Hepatocyte (in vitro differentiated cells): ENCODE results near the gene CSTF2T.

Experiments
- EZH2 ChIP-seq: fragments of 200-600 bp; sonication (generic); IDR thresholded peaks from 2 replicates; pipeline ENCODE4 v1.6.1; 2016; ENCODE audit warnings: antibody characterized with exemption, mild to moderate bottlenecking, borderline replicate concordance
- EZH2phosphoT487 ChIP-seq: fragments of 200-600 bp; sonication (generic); IDR thresholded peaks from one replicate; pipeline ENCODE4 v1.6.1; 2018; ENCODE audit warnings: antibody characterized with exemption, mild to moderate bottlenecking, low read depth, moderate library complexity; ENCODE audit not compliant: unreplicated experiment, severe bottlenecking
- TF ChIP-seq, protein P1 (sequence below): fragments of 200-600 bp; sonication (generic); IDR thresholded peaks from 2 replicates; pipeline ENCODE4 v1.5.1; 2016; ENCODE audit warnings: antibody characterized with exemption, mild to moderate bottlenecking; ENCODE audit not compliant: poor library complexity

- TF ChIP-seq, protein P1, sequence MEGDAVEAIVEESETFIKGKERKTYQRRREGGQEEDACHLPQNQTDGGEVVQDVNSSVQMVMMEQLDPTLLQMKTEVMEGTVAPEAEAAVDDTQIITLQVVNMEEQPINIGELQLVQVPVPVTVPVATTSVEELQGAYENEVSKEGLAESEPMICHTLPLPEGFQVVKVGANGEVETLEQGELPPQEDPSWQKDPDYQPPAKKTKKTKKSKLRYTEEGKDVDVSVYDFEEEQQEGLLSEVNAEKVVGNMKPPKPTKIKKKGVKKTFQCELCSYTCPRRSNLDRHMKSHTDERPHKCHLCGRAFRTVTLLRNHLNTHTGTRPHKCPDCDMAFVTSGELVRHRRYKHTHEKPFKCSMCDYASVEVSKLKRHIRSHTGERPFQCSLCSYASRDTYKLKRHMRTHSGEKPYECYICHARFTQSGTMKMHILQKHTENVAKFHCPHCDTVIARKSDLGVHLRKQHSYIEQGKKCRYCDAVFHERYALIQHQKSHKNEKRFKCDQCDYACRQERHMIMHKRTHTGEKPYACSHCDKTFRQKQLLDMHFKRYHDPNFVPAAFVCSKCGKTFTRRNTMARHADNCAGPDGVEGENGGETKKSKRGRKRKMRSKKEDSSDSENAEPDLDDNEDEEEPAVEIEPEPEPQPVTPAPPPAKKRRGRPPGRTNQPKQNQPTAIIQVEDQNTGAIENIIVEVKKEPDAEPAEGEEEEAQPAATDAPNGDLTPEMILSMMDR, result no peak
- TF ChIP-seq EZH2 (no peak), EZH2phosphoT487 (no peak)
Observed at GRCh38 chr10:51649064-51649463, 50.3 kb downstream of the CSTF2T start.
